ENCODE data around the gene RAN. TPM values are rescaled to one million over a fixed set of nuclear protein-coding genes. Genes with fewer than 3 reads are reported as not detected.

Gene RAN
- total and polyA plus RNA-seq, 9 of the 15 experiments (the other 6 are each of a cell fraction or from before 2014, with no cell fraction given) = 1,687 to 3,820 (median 2,300) TPM

DNA sequence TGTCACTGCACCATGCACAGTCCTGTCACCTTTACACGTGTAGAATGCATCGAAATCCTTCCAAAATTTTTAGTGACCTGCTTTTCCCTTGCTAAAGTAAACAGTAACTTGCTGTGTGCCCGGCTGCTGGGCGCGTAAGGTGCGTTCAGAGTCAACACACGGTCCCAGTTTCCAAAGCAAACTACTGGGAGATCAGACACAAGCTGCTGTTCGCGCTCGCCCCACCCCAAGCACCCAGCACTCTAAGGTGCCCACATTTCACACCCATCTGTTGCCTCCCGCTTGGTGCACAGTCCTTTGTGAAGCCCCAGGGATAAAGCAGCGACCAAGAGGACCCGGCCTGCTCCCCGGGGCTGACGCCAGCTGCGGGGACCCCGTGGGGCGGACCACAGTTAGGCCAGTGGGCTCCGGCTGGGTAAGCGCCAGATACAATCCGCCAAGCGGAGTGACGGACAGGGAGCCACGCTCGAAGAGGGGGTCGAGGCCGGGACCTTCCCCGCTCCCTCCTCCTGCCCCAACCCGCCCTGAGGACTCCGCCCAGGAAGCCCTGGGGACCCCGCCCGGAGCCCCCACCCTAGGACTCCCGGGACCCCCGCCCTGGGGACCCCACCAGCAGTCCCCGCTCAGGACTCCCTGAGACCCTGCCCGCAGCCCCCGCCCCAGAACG is 33.4 kb upstream of the RAN start:
- peak overlapping the region; percentile 76 for H2AFZ ChIP-seq (ENCODE audit: low read depth, low read length)
- ChIA-PET POLR2A (interaction anchor here (0.7 to 1.2 kb wide), 3 partner anchors 17 to 161 kb away, joined by 3 to 4 read pairs (median 4); no protein-coding TSS in a partner anchor), CTCF (ENCODE audit: low intra/inter-chr PET ratio) (no interaction called here)
- H3K4me1 ChIP-seq (replicated peaks in 1 of 2; ENCODE audit: control insufficient read depth in 2 of 2, insufficient read depth in 2 of 2, low read length in 2 of 2) = peaks cover 39 to 40% of the 10 kb centered on the region in 2 experiments
- H3K4me3 ChIP-seq = peak overlapping the region; percentile 69
- H3K9me1 ChIP-seq (ENCODE audit: control insufficient read depth, insufficient read depth, low read length) = no peaks in the 10 kb centered on the region
- FAIRE-seq = peak; percentile 54
- BruUV-seq (replicated peaks) = no TSS peak
- peak; percentile 36 to 81 (median 67) for DNase-seq (ENCODE audit: extremely low read depth in 1 of 4, low spot score in 3 of 4)
- peaks cover 9% of the 10 kb centered on the region for H3K36me3 ChIP-seq (ENCODE audit: control insufficient read depth, insufficient read depth, low read length)
- no peaks in the 10 kb centered on the region for H3K9me3 ChIP-seq (replicated peaks; ENCODE audit: control insufficient read depth, insufficient read depth, low read depth, low read length)
- peak; percentile 56 for ATAC-seq
- H3K27me3 ChIP-seq (ENCODE audit: control insufficient read depth in 2 of 2, insufficient read depth in 2 of 2, low read length in 2 of 2) = no peaks in the 10 kb centered on the region
- intact Hi-C loops (cut with micrococcal nuclease) (loop anchor here (2.0 to 10.0 kb wide), 3 partner anchors 16 to 516 kb away; no protein-coding TSS in a partner anchor), in situ Hi-C loops (cut with MboI) (no loop called here)
- peak overlapping the region; percentile 73 to 98 for H3K9ac ChIP-seq (ENCODE audit: insufficient read depth in 1 of 2, low read depth in 2 of 2, low read length in 2 of 2)
- peaks cover 52% of the 10 kb centered on the region for H3K79me2 ChIP-seq (ENCODE audit: control insufficient read depth, insufficient read depth, low read length)
- WGBS (ENCODE audit: insufficient coverage, low coverage, missing lambda C conversion rate) = under 1% methylated on average over 22 of the region's 38 CpGs
- peak overlapping the region; percentile 70 for H3K27ac ChIP-seq (ENCODE audit: extremely low read depth, low read depth, low read length)
- peak overlapping the region; percentile 78 for H3K4me2 ChIP-seq (ENCODE audit: insufficient read depth, low read length)
- H4K20me1 ChIP-seq (replicated peaks; ENCODE audit: control insufficient read depth, insufficient read depth, low read length) = no peaks in the 10 kb centered on the region
- TF ChIP-seq HDAC2 (IDR thresholded peaks at IDR 0.05) (0 out of 2 replicates have a peak, but pooled peaks have one; percentile 38), ZBTB1 (CRISPR knock-in tag; IDR thresholded peaks at IDR 0.05; ENCODE audit: borderline replicate concordance, low read depth) (no peak), CHD2 (IDR thresholded peaks at IDR 0.05; ENCODE audit: low read depth, low read length) (no peak), ZNF282 (CRISPR knock-in tag; IDR thresholded peaks at IDR 0.05) (no peak), BRD4 (IDR thresholded peaks at IDR 0.05) (no peak), NEUROD1 (IDR thresholded peaks at IDR 0.05; ENCODE audit: borderline replicate concordance, low read depth, low read length, partially characterized antibody) (no peak), KAT7 (CRISPR knock-in tag; IDR thresholded peaks at IDR 0.05; ENCODE audit: borderline replicate concordance) (peak; percentile 67; the same call in 1 of the 2 replicates)
- TF ChIP-seq, protein P1, sequence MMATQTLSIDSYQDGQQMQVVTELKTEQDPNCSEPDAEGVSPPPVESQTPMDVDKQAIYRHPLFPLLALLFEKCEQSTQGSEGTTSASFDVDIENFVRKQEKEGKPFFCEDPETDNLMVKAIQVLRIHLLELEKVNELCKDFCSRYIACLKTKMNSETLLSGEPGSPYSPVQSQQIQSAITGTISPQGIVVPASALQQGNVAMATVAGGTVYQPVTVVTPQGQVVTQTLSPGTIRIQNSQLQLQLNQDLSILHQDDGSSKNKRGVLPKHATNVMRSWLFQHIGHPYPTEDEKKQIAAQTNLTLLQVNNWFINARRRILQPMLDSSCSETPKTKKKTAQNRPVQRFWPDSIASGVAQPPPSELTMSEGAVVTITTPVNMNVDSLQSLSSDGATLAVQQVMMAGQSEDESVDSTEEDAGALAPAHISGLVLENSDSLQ (IDR thresholded peaks at IDR 0.05) = peak; percentile 67; the same call in 1 of the 2 replicates
- TF ChIP-seq, protein P2, sequence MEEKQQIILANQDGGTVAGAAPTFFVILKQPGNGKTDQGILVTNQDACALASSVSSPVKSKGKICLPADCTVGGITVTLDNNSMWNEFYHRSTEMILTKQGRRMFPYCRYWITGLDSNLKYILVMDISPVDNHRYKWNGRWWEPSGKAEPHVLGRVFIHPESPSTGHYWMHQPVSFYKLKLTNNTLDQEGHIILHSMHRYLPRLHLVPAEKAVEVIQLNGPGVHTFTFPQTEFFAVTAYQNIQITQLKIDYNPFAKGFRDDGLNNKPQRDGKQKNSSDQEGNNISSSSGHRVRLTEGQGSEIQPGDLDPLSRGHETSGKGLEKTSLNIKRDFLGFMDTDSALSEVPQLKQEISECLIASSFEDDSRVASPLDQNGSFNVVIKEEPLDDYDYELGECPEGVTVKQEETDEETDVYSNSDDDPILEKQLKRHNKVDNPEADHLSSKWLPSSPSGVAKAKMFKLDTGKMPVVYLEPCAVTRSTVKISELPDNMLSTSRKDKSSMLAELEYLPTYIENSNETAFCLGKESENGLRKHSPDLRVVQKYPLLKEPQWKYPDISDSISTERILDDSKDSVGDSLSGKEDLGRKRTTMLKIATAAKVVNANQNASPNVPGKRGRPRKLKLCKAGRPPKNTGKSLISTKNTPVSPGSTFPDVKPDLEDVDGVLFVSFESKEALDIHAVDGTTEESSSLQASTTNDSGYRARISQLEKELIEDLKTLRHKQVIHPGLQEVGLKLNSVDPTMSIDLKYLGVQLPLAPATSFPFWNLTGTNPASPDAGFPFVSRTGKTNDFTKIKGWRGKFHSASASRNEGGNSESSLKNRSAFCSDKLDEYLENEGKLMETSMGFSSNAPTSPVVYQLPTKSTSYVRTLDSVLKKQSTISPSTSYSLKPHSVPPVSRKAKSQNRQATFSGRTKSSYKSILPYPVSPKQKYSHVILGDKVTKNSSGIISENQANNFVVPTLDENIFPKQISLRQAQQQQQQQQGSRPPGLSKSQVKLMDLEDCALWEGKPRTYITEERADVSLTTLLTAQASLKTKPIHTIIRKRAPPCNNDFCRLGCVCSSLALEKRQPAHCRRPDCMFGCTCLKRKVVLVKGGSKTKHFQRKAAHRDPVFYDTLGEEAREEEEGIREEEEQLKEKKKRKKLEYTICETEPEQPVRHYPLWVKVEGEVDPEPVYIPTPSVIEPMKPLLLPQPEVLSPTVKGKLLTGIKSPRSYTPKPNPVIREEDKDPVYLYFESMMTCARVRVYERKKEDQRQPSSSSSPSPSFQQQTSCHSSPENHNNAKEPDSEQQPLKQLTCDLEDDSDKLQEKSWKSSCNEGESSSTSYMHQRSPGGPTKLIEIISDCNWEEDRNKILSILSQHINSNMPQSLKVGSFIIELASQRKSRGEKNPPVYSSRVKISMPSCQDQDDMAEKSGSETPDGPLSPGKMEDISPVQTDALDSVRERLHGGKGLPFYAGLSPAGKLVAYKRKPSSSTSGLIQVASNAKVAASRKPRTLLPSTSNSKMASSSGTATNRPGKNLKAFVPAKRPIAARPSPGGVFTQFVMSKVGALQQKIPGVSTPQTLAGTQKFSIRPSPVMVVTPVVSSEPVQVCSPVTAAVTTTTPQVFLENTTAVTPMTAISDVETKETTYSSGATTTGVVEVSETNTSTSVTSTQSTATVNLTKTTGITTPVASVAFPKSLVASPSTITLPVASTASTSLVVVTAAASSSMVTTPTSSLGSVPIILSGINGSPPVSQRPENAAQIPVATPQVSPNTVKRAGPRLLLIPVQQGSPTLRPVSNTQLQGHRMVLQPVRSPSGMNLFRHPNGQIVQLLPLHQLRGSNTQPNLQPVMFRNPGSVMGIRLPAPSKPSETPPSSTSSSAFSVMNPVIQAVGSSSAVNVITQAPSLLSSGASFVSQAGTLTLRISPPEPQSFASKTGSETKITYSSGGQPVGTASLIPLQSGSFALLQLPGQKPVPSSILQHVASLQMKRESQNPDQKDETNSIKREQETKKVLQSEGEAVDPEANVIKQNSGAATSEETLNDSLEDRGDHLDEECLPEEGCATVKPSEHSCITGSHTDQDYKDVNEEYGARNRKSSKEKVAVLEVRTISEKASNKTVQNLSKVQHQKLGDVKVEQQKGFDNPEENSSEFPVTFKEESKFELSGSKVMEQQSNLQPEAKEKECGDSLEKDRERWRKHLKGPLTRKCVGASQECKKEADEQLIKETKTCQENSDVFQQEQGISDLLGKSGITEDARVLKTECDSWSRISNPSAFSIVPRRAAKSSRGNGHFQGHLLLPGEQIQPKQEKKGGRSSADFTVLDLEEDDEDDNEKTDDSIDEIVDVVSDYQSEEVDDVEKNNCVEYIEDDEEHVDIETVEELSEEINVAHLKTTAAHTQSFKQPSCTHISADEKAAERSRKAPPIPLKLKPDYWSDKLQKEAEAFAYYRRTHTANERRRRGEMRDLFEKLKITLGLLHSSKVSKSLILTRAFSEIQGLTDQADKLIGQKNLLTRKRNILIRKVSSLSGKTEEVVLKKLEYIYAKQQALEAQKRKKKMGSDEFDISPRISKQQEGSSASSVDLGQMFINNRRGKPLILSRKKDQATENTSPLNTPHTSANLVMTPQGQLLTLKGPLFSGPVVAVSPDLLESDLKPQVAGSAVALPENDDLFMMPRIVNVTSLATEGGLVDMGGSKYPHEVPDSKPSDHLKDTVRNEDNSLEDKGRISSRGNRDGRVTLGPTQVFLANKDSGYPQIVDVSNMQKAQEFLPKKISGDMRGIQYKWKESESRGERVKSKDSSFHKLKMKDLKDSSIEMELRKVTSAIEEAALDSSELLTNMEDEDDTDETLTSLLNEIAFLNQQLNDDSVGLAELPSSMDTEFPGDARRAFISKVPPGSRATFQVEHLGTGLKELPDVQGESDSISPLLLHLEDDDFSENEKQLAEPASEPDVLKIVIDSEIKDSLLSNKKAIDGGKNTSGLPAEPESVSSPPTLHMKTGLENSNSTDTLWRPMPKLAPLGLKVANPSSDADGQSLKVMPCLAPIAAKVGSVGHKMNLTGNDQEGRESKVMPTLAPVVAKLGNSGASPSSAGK (IDR thresholded peaks at IDR 0.05) = no peak

Measured in K562 (cell line).